Endothelial cell of umbilical vein (primary cell): Measurements from ENCODE around the gene CD226.

Experiments
- CTCF ChIP-seq, 2 donors: IDR thresholded peaks; 1 replicate in 1 of 2; 2 replicates in 1 of 2; pipeline ENCODE4 v1.5.1; 2011; ENCODE audit warnings: low read length in 2 of 2, mild to moderate bottlenecking in 2 of 2, moderate library complexity in 2 of 2, control low read depth in 1 of 2, inconsistent platforms in 1 of 2, low read depth in 1 of 2; ENCODE audit not compliant: insufficient read depth in 1 of 2; ENCODE audit errors: extremely low read depth in 1 of 2
- EZH2 ChIP-seq: IDR thresholded peaks from 2 replicates; pipeline ENCODE4 v1.6.1; 2012; ENCODE audit warnings: borderline replicate concordance, low read depth, mild to moderate bottlenecking, moderate library complexity, low read length, inconsistent platforms; ENCODE audit not compliant: severe bottlenecking
- GATA2 ChIP-seq: IDR thresholded peaks from 2 replicates; pipeline ENCODE4 v1.7.0; 2011; ENCODE audit warnings: low read depth, mild to moderate bottlenecking, moderate library complexity, mixed read lengths, low read length; ENCODE audit not compliant: insufficient read length, insufficient read depth
- JUN ChIP-seq: IDR thresholded peaks from 2 replicates; pipeline ENCODE4 v1.6.1; 2011; ENCODE audit warnings: borderline replicate concordance, low read depth; ENCODE audit not compliant: insufficient read length, insufficient read depth
- MYC ChIP-seq: IDR thresholded peaks from one replicate; pipeline ENCODE4 v1.6.1; 2011; ENCODE audit warnings: mild to moderate bottlenecking, low read depth, low read length
- POLR2A ChIP-seq: IDR thresholded peaks from 2 replicates; pipeline ENCODE4 v1.6.1; 2012; ENCODE audit warnings: low read depth, mild to moderate bottlenecking, control low read depth, low read length
- POLR2AphosphoS5 ChIP-seq: IDR thresholded peaks from 2 replicates; pipeline ENCODE4 v1.6.1; 2012; ENCODE audit warnings: low read depth, mild to moderate bottlenecking, control low read depth, low read length, moderate library complexity; ENCODE audit not compliant: insufficient read depth
- TF ChIP-seq, protein P1 (sequence below): IDR thresholded peaks from 2 replicates; pipeline ENCODE4 v1.6.1; 2011; ENCODE audit not compliant: insufficient read depth, insufficient read length

DNA sequence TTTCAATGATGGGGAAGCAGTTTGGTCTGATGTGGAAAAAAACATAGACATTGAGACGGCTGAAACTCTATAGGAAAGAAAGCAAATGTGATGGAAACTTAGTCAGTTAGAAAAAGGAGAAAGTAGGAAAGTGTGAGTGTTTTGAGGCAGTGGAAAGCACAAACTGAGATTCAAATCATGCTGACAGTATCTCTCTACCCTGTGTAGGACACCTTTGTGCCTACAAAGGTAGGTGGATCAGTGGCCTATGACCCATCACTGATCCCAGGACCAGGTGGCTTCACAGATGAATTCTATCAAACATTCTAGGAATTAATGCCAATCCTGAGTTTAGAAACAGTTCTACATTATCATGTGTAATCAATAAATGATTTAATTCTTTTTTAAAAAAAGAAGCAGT is 57.1 kb downstream of the CD226 start:
- TF ChIP-seq POLR2A (no peak), POLR2AphosphoS5 (no peak), CTCF (IDR thresholded peaks at IDR 0.05; ENCODE audit: extremely low read depth in 1 of 2, insufficient read depth in 1 of 2, low read depth in 1 of 2, low read length in 2 of 2) (no peak), EZH2 (no peak), MYC (no peak), GATA2 (no peak), JUN (no peak)
- TF ChIP-seq, protein P1, sequence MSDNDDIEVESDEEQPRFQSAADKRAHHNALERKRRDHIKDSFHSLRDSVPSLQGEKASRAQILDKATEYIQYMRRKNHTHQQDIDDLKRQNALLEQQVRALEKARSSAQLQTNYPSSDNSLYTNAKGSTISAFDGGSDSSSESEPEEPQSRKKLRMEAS: no peak
